NCI-H187 (cell line): ENCODE results near the gene MAB21L4.

ENCODE experiments used
- DNase-seq, 2 experiments: peaks; one replicate each; lab custom pipeline; 2025; lab: John Stamatoyannopoulos, UW

Gene MAB21L4

GRCh38 chr2:240895656-240896388 is at the start of gene MAB21L4:
TSS of gene MAB21L4 (minus strand) at chr2:240896156. CDS start at chr2:240895997, 159 bp downstream.
- no peak for DNase-seq

- no peak for DNase-seq
Measured at GRCh38 chr2:240936106-240936505, 40.1 kb upstream of the MAB21L4 start.

- no peak for DNase-seq
Measured at GRCh38 chr2:240935103-240935876, 39.3 kb upstream of the MAB21L4 start.

- no peak for DNase-seq
Measured at GRCh38 chr2:240934701-240935102, 38.7 kb upstream of the MAB21L4 start.

GRCh38 chr2:240933966-240934700 is 38.2 kb upstream of the MAB21L4 start:
- DNase-seq, result no peak

GRCh38 chr2:240933048-240933965 is 37.4 kb upstream of the MAB21L4 start:
- DNase-seq, result no peak

GRCh38 chr2:240932724-240933047 is 36.7 kb upstream of the MAB21L4 start:
- DNase-seq, result no peak

- DNase-seq, result no peak
Measured at GRCh38 chr2:240932001-240932723, 36.2 kb upstream of the MAB21L4 start.

- no peak for DNase-seq
Measured at GRCh38 chr2:240931319-240931949, 35.5 kb upstream of the MAB21L4 start.

- DNase-seq, result no peak
Measured at GRCh38 chr2:240930631-240931318, 34.8 kb upstream of the MAB21L4 start.

- DNase-seq, result no peak
Measured at GRCh38 chr2:240930096-240930630, 34.2 kb upstream of the MAB21L4 start.

GRCh38 chr2:240929364-240930095 is 33.6 kb upstream of the MAB21L4 start:
- DNase-seq, result no peak

GRCh38 chr2:240928476-240929363 is 32.8 kb upstream of the MAB21L4 start:
- no peak for DNase-seq

- DNase-seq, result no peak
Measured at GRCh38 chr2:240927390-240927781, 31.4 kb upstream of the MAB21L4 start.

- no peak for DNase-seq
Measured at GRCh38 chr2:240926516-240927389, 30.8 kb upstream of the MAB21L4 start.

- DNase-seq, result no peak
Measured at GRCh38 chr2:240925568-240926515, 29.9 kb upstream of the MAB21L4 start.
